GM18526 (cell line): ENCODE measurements around the gene ZYX.

Source experiments
- POLR2A ChIP-seq: IDR thresholded peaks from 3 replicates; pipeline ENCODE4 v1.6.1; 2011; ENCODE audit not compliant: insufficient read length; ENCODE audit errors: extremely low read depth

Gene ZYX

DNA sequence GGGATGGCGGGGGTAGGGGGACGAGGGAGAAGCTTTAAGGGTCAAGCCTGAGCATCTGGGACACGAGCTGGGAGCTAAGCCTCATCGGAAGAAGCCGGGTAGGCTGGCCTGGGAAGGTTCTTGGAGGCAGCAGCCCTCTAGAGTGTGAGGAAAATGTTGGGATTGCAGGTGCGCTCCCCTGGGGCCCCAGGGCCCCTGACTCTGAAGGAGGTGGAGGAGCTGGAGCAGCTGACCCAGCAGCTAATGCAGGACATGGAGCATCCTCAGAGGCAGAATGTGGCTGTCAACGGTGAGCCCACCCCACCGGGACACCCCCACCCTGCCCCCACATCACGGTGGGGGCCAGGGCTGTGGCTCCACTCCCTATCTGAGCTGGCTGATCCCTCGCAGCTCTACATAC, 6.9 kb downstream of the ZYX start:
- no peak for TF ChIP-seq POLR2A

DNA sequence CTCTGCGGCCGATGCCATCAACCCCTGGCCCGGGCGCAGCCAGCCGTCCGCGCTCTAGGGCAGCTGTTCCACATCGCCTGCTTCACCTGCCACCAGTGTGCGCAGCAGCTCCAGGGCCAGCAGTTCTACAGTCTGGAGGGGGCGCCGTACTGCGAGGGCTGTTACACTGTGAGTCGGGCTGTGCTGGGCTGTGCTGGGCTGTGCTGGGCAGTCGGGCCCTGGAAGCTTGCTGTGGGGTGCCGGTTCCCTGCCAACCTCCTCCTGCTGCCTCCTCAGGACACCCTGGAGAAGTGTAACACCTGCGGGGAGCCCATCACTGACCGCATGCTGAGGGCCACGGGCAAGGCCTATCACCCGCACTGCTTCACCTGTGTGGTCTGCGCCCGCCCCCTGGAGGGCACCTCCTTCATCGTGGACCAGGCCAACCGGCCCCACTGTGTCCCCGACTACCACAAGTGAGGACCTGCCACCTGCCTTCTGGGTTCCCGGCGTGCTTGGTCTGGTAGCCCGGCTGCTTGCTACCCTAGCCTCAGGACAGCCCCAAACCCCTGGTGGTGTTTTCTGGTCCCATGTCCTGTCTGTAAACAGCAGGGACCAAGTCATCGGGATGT, 7.5 kb downstream of the ZYX start:
- no peak for TF ChIP-seq POLR2A

DNA sequence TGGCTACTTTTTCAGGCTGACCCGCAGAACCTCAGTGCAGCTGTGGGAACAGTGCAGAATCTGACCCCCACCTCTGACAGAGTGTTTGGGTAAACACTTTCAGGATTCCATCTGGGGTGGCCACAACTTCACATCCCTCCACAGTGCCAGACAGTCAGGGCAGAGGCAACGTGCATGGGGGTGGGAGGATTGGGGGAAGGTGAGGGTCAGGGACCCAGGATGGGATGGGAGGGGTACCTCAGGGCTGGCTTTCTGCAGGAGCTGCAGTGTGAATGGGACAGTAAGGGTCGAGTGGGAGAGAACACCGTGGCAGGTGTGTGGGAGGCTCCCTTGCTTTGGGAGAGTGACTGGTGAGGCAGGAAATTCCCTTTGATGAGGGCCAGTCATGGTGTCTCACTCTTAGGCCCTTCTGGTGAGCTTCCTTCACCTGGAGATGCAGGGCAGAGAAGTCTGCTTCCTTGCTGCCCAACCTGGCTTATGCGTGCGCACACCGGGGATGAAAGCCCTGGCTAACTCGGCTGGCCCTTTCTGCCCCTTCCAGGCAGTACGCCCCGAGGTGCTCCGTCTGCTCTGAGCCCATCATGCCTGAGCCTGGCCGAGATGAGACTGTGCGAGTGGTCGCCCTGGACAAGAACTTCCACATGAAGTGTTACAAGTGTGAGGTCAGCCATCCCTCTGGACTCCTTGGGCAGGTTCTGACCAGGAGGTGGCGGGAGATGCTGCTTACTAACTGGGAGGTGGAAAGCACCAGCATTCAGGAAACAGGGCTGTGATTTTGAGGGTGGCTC, 8.4 kb downstream of the ZYX start:
- TF ChIP-seq POLR2A, result no peak

DNA sequence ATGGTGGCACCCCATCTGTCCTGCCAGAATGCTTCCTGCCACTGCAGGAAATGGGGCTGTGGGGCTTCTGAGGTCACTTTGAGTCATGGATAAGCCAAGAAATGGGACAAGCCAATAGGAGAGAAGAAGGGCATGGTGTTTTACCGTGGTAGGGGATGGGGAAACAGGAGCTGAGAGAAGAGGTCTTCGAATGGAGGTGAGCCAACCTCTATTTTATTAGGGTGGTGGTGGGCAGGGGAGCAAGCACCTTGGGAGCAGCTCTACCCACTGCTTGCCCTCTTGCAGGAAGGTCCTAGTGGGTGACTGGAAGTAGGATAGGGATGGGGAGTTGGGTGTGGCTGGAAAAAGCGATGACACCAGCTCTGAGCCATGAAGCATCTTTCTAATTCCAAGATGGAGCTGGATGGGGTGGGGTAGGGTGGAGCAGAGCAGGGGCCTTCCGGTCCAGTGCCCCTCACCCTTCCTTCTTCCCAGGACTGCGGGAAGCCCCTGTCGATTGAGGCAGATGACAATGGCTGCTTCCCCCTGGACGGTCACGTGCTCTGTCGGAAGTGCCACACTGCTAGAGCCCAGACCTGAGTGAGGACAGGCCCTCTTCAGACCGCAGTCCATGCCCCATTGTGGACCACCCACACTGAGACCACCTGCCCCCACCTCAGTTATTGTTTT, 9.1 kb downstream of the ZYX start:
- TF ChIP-seq POLR2A, result no peak

DNA sequence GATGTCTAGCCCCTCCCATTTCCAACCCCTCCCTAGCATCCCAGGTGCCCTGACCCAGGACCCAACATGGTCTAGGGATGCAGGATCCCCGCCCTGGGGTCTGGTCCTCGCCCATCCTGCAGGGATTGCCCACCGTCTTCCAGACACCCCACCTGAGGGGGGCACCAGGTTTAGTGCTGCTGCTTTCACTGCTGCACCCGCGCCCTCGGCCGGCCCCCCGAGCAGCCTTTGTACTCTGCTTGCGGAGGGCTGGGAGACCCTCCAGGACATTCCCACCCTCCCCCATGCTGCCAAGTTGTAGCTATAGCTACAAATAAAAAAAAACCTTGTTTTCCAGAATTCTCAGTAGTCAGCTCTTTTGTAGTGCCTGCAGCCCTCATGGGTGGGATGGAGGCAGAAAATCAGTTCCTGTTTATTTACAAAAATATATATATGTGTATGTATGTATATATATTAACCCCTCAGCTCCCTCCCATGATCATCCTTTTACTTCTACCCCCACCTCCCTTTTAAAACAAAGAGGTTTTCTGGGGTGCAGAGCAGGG, 9.7 kb downstream of the ZYX start:
- TF ChIP-seq POLR2A, result no peak

DNA sequence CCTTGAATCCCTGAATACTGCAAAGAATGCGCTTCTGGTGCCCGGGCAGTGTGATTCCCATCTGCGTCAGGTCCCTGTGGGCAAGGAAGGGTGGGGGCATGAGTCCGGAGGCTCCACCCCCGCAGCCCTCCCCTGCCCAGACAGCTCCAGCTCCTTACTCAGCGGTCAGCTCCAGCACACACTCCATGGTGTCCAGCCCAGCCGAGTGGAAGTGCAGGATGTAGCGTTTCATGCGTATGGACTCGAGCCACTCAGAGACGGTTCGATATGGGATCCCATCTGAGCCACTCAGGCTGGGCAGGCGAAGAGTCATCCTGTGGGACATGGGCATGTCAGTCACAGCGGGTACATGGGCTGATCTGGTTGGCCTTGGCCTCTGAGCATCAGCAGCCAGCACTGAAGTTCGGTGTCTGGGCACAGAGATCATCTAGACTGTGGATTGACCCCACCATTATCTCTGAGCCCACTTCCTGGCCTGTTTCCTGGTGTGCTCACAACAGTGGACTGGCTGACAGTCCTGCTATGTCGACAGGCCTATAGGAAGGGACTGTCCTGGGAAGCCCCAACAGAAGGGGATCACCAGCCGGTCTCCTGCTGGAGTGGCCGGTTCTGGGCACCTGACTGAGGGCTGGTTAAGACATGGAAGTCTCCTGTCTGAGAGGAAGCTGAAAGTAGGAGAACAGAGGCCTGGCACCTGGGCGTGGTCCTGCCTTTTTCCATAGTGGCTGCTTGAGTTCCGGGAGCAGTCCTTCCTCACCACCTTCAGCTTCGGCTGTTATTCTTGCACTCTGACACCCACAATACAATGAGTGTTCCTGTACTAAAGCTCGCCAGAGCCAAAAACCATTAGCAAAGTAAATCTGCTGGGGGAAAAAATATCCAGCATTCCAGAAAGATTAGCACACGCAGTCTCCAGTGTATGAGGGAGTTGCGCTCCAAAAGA, 10.6 kb downstream of the ZYX start:
- no peak for TF ChIP-seq POLR2A

DNA sequence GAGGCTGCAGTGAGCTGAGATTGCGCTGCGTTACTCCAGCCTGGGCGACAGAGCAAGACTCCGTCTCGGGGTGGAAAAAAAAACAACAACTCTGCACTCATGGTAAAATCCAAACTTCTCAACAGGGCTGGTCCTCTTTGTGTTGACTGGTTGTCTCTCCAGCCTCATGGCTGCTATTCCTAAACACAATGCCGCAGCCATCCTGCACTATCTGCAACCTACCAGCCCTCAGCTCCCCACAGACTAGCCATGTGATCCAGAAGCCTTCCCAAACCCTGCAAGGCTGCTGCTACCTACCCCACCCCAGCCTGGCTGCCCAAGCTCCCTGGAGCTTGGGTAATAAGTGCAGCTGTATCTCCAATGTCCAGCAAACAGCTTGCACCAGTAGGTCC, 11.7 kb downstream of the ZYX start:
- no peak for TF ChIP-seq POLR2A

DNA sequence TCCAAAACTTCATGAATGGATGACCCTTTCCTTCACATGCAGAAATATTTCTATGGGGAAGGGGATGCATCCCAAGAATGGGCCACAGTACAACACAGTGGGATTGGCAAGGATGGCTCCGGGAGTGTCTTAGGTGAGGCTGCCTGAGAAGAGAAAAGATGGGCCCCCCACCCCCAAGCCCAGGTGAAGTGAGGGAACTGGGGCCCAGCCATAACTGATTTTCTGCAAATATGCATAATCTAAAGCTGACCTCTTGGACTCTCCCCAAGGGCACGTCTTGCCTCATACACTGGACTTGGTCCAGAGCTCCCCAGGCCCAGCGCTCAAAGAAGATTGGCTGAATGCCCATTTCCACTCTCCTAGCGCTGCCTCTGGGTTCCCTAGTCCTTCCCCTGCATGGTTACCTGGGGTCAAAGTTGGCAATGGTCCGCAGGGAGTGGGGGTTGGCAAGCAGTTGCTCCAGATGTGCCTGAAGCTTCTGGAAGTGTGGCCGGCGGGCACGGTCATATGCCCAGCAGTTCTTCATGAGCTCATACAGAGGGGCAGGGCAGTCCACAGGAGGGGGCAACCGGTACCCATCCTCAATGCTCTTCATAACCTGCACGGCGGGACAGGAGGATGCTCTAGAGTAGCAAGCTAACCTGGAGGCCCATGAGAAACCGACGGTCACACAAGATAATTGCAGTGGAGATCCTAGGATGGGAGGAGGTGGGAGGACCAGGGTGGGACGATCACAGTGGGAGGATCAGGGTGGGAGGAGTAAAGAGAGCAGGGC, 12.3 kb downstream of the ZYX start:
- no peak for TF ChIP-seq POLR2A

DNA sequence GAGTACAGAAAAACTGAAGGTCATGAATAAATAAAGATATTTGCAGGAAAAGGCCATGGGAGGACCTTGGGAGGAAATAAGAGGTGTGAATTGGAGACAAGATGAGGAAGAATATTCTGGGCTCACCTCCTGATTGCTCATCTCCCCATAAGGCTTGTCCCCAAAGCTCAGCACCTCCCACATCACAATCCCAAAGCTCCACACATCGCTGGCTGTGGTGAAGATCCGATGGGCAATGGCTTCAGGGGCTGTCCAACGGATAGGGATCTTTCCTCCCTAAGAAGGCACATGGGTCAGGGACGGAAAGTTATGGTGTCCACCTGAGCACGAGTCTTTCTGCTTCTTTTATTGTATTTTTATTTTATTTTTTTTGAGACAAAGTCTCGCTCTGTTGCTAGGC, 12.9 kb downstream of the ZYX start:
- TF ChIP-seq POLR2A, result no peak

DNA sequence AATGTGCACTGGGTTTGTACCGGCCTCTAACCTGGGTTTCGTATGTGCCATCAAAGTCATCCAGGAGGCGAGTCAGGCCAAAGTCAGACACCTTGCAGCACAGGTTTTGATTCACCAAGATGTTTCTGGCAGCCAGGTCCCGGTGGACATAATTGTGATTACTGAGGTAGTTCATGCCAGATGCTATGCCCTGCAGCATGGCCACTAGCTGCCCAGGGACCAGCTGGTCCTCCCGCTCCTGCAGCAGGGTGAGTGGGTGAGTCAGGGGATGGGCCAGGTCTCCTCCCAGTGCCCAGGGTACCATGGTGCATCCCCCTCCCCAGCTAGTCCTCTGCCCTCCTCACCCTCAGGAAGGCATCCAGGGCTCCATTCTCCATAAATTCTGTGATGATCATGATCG, 13.6 kb downstream of the ZYX start:
- TF ChIP-seq POLR2A, result no peak

DNA sequence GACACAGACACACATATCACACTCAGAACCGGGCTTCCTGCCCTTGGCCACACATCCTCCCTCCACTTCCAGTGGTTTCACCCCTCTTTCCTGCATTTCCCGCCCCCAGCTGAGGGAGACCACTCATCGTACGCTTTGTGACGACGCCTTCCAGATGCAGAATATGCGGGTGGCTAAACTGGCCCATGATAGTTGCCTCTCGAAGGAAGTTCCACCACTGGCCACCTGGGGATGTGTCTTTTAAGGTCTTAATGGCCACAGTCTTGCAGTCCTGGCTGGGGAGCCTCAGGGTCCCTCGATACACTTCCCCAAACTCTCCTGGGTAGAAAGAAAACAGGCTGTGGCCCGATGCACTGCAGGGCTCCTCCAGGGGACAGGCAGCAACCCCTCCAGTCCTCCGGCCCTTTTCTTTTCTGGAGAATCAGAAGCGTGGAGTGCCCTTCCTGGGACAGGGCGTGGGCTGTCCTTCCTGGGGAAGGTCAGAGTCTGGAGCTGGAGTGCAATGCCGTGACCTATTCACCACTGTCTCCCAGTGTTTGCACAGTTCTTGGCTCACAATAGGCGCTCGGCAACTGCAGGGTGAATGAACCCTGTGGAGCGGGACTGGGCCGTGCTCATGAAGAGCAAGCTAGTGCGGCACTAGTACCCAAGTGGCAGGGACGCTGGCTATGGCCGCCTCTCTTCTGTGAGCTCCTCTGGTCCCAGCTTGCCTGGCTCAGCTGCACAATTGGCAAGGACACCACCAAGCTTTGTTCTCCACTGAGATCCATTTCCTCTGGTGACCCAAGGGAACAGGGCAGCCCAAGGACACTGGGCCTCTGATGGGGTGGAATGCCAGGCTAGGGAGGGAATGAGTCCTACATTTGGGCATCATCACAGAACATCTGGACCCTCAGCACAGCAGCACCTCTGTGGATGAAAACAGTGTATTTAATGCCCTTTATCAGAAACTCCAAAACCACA, 14.3 kb downstream of the ZYX start:
- TF ChIP-seq POLR2A, result no peak

DNA sequence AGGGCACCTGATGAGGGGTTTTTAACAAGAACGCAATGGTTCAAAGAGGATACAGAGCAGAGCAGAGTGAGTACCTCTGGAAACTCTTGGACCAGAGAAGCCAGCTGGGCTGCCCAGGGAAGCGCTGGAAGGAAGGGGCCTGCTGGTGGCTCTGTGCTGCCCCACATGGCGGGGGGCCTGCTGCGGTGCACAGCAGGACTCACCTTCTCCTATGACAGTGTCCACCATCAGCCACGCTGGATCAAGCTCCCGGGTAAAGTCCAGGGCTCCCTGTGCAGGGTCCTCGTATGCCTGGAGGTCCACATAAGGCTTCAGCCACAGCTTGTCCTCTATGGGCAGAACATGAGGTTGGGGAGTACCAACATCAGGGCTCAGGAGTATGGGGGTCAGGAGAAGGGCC, 15.0 kb downstream of the ZYX start:
- no peak for TF ChIP-seq POLR2A

DNA sequence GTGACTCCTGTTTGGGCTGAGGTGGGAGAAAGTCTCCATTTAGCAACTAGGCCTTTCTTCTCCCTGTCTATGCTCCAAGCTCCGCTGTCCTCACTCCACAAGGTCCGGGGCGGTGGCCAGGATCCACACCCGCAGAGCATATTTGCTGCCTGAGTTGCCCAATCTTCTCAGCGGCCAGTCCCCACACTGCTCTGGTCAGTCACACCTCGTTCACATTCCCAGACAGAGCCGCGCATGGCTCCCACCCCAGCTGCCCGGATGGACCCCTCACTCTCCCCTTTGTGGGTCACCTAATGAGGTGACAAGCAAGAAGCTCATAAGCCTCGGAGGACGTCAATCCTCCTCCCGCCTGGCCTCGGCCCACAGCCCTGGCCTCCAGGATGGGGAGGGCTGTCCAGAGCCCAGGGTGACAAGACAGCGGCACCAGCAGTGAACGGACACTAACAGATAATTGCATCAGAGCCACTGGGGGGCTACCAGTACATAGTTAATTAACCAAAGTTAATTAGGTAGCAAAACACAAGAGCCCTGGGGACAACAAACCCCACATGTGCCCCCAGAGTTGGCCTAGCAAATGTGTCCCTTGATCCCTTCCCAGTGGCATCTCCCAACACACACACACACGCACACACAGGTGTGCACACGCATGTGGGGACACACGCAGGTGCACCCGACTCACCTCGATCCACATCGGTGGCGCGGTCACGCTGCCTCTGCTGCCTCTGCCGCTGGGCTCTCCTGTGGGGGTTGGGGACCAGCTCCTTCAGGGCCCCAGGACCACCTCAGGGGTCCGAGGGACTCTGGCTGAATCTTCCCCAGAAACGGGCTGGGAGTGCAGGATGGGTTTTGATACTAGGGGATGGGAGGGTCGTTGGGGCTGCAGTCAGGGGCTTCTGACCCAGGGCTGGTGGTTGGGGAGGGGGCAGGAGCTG, 15.7 kb downstream of the ZYX start:
- no peak for TF ChIP-seq POLR2A
